ENCODE data around the gene ERC1. TPM values are rescaled to one million over a fixed set of nuclear protein-coding genes. Genes with fewer than 3 reads are reported as not detected.

ERC1 gene
- total and polyA plus RNA-seq, 2 of the 4 experiments (the other 2 are of a cell fraction) = 11.6 to 25.6 TPM

DNA sequence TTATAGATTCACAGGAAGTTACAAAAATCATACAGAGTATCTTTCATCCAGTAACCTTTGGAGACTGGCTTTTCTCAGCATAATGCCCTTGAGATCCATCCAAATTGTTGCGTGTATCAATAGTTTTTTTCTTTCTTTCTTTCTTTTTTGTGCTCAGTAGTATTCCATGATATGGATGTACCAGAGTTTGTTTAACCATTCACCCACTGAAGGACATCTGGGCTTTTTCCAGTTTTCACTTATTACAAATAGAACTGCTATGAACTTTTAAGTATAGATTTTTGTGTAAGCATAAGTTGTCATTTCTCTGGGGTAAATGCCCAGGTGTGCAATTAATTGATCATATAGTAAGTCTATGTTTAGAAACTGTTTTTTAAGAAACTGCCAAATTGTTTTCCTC lies 524.0 kb downstream of the ERC1 start:
- no CpG with 5 or more reads among the region's 1 CpG for WGBS, 2 experiments (ENCODE audit: extremely low coverage in 2 of 2, insufficient read length in 1 of 2)
- H3K4me2 ChIP-seq (ENCODE audit: low read depth, low read length) = no peak overlapping the region
- no peak overlapping the region for H3K27ac ChIP-seq (ENCODE audit: insufficient read depth, low read length)
- no peaks in the 10 kb centered on the region for H3K9me3 ChIP-seq (ENCODE audit: control insufficient read depth, insufficient read depth, low read length)
- H4K91ac ChIP-seq (ENCODE audit: insufficient read depth, low read depth, low read length) = no peak overlapping the region
- no peak overlapping the region for H2BK120ac ChIP-seq (ENCODE audit: low read depth, low read length)
- no peak overlapping the region for H2AK5ac ChIP-seq (ENCODE audit: low read depth, low read length)
- intact Hi-C loops (cut with micrococcal nuclease) (no loop called here), dilution Hi-C loops (cut with HindIII; ENCODE audit: low sequenced_read_pairs, unreplicated experiment) (no loop called here), in situ Hi-C loops (cut with MboI; ENCODE audit: low sequenced_read_pairs) (no loop called here)
- TF ChIP-seq POLR2A (IDR thresholded peaks at IDR 0.05; ENCODE audit: low read depth, low read length) = no peak
- TF ChIP-seq RFX5 (IDR thresholded peaks at IDR 0.05; ENCODE audit: low read depth, low read length) = no peak
- TF ChIP-seq, protein P1, sequence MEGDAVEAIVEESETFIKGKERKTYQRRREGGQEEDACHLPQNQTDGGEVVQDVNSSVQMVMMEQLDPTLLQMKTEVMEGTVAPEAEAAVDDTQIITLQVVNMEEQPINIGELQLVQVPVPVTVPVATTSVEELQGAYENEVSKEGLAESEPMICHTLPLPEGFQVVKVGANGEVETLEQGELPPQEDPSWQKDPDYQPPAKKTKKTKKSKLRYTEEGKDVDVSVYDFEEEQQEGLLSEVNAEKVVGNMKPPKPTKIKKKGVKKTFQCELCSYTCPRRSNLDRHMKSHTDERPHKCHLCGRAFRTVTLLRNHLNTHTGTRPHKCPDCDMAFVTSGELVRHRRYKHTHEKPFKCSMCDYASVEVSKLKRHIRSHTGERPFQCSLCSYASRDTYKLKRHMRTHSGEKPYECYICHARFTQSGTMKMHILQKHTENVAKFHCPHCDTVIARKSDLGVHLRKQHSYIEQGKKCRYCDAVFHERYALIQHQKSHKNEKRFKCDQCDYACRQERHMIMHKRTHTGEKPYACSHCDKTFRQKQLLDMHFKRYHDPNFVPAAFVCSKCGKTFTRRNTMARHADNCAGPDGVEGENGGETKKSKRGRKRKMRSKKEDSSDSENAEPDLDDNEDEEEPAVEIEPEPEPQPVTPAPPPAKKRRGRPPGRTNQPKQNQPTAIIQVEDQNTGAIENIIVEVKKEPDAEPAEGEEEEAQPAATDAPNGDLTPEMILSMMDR (conservative IDR thresholded peaks at IDR 0.05; ENCODE audit: low read depth, low read length) = no peak
- TF ChIP-seq BHLHE40 (IDR thresholded peaks at IDR 0.05; ENCODE audit: low read depth, low read length) = no peak
- no peak for DNase-seq
- H3K36me3 ChIP-seq (ENCODE audit: control insufficient read depth, insufficient read depth, low read length) = no peaks in the 10 kb centered on the region
- no peak for ATAC-seq (ENCODE audit: low read depth)
- ChIA-PET CTCF (no interaction called here), POLR2A (ENCODE audit: unreplicated experiment) (no interaction called here)
- H4K20me1 ChIP-seq (ENCODE audit: insufficient read depth, low read length) = no peaks in the 10 kb centered on the region
- no peak overlapping the region for H3K4me3 ChIP-seq (ENCODE audit: insufficient read depth, low read depth, low read length)
- H3K9me1 ChIP-seq (ENCODE audit: insufficient read depth, low read length) = peaks cover 8% of the 10 kb centered on the region
- H3K4me1 ChIP-seq (ENCODE audit: control insufficient read depth, insufficient read depth, low read length) = peaks cover 15% of the 10 kb centered on the region
- no peak overlapping the region for H4K8ac ChIP-seq (ENCODE audit: low read depth in 2 of 2, low read length in 2 of 2)
- no peak overlapping the region for H3K18ac ChIP-seq (ENCODE audit: low read depth, low read length)
- no peak overlapping the region for H3K23ac ChIP-seq (ENCODE audit: low read depth, low read length)
- no peak overlapping the region for H3K56ac ChIP-seq (ENCODE audit: extremely low read depth, insufficient read depth, low read length)
- H2BK5ac ChIP-seq (ENCODE audit: low read depth, low read length, poor library complexity, severe bottlenecking) = no peak overlapping the region
- no peak overlapping the region for H3K14ac ChIP-seq (replicated peaks; ENCODE audit: low read depth, low read length)
- no peak overlapping the region for H2AK9ac ChIP-seq (replicated peaks; ENCODE audit: low read depth, low read length, poor library complexity)
- H3K9ac ChIP-seq (ENCODE audit: low read depth, low read length) = no peak overlapping the region
- H4K5ac ChIP-seq (ENCODE audit: low read depth, low read length) = no peak overlapping the region
- 0 out of 4 replicates have a peak, but pooled peaks cover 0 to 5% of the 10 kb centered on the region in 2 experiments for H3K79me1 ChIP-seq (ENCODE audit: low read depth in 1 of 2, low read length in 2 of 2)
- H2BK20ac ChIP-seq (ENCODE audit: low read depth, low read length) = no peak overlapping the region
- no peak overlapping the region for H2BK15ac ChIP-seq (ENCODE audit: low read depth, low read length)
- no TSS peak for BruUV-seq (replicated peaks)
- H3K27me3 ChIP-seq (ENCODE audit: control insufficient read depth, insufficient read depth, low read length) = no peaks in the 10 kb centered on the region
- no peak overlapping the region for H2AFZ ChIP-seq (replicated peaks; ENCODE audit: low read length, poor library complexity)
- H3K4ac ChIP-seq (ENCODE audit: low read depth, low read length) = no peak overlapping the region
